OCI-LY1 (cell line): ENCODE data around the gene RUNX1.

Experiments used
- EZH2 ChIP-seq: fragments of 200-600 bp; sonication (generic), shearing (Covaris generic); IDR thresholded peaks from 2 replicates; pipeline ENCODE4 v1.8.0; 2017; ENCODE audit warnings: borderline replicate concordance, mixed run types, mild to moderate bottlenecking, antibody characterized with exemption, low read length, moderate library complexity, mixed read lengths
- TF ChIP-seq, protein P1 (sequence below): fragments of 200-600 bp; sonication (generic), shearing (Covaris generic); IDR thresholded peaks from 2 replicates; pipeline ENCODE4 v1.5.1; 2017; ENCODE audit warnings: mild to moderate bottlenecking, antibody characterized with exemption, low read length, moderate library complexity, mixed read lengths

DNA sequence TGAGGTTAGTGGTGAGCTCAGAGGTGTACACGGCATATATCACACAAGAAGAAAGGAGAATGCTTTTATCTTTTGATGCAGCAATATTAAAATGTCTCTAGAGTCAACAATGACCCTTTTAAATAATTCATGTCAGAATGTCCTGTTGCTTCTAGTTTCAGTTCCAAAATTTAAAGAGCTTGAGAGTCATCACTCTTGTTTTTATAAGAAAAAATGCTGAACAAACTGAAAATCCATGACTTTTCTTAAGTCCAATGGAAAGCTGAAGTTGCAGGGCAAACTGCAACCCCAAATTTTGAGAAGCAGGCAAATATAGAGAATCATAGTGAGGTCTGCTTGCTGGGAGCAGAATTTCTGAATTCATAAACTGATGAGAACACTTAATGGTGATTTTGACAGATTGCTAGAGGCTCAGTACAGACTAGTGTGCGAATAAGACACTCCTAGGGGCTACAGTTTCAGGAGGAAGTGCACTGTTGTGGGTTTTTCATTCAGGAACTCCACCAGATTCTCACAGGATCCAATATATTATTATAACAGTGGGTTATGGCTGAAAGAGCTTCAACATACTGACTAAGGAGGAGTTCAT lies 245.2 kb downstream of the RUNX1 start:
- TF ChIP-seq, protein P1, sequence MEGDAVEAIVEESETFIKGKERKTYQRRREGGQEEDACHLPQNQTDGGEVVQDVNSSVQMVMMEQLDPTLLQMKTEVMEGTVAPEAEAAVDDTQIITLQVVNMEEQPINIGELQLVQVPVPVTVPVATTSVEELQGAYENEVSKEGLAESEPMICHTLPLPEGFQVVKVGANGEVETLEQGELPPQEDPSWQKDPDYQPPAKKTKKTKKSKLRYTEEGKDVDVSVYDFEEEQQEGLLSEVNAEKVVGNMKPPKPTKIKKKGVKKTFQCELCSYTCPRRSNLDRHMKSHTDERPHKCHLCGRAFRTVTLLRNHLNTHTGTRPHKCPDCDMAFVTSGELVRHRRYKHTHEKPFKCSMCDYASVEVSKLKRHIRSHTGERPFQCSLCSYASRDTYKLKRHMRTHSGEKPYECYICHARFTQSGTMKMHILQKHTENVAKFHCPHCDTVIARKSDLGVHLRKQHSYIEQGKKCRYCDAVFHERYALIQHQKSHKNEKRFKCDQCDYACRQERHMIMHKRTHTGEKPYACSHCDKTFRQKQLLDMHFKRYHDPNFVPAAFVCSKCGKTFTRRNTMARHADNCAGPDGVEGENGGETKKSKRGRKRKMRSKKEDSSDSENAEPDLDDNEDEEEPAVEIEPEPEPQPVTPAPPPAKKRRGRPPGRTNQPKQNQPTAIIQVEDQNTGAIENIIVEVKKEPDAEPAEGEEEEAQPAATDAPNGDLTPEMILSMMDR: no peak
- TF ChIP-seq EZH2: no peak
